ENCODE data around the gene RAPGEF3.

The RAPGEF3 gene

DNA sequence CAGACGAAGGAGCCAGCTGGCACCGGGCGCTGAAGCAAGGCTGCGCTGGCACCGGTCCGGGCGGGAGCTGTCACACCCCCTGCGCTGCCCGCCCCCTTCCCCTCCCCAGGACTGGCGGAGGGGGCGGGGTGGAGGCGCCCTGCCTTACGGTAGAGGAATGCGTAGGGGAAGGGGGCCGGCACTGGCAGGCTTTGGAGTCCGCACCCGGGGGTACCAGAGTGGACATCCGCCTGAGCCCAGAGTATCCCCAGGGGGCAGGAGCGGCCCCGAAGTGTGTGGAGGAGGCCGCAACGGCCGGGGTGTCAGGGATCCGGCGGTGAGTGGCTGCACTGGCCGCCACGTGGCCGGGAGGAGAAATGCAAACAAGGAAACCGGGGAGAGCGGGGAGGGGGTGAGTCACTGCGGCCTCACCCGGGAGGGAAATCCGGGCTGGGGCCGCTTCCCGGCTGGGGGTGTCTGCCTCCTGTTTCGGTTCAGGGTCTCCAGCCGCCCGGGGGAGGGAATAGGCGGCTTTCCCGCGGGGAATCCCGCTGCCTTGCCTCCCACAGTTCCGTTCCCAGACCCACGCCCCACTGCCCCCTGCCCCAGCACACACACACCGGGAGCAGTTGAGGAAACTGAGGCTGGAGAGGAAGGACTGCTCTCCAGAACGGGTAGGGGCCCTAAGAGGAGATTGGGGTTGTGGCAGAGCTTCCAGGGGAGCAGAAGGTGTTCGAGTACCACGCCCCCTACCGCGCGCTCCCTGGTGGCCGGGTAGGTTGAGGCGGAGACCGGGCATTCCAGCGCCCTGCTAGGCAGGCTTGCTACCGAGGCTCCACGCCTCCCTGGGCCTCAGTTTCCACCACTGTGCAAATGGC, at the start of gene RAPGEF3 (continued):
- TF ChIP-seq, protein P1, sequence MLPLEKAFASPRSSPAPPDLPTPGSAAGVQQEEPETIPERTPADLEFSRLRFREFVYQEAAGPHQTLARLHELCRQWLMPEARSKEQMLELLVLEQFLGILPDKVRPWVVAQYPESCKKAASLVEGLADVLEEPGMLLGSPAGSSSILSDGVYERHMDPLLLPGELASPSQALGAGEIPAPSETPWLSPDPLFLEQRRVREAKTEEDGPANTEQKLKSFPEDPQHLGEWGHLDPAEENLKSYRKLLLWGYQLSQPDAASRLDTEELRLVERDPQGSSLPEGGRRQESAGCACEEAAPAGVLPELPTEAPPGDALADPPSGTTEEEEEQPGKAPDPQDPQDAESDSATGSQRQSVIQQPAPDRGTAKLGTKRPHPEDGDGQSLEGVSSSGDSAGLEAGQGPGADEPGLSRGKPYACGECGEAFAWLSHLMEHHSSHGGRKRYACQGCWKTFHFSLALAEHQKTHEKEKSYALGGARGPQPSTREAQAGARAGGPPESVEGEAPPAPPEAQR (tag by site-specific recombination; IDR thresholded peaks at IDR 0.05): no peak
- TF ChIP-seq, protein P2, sequence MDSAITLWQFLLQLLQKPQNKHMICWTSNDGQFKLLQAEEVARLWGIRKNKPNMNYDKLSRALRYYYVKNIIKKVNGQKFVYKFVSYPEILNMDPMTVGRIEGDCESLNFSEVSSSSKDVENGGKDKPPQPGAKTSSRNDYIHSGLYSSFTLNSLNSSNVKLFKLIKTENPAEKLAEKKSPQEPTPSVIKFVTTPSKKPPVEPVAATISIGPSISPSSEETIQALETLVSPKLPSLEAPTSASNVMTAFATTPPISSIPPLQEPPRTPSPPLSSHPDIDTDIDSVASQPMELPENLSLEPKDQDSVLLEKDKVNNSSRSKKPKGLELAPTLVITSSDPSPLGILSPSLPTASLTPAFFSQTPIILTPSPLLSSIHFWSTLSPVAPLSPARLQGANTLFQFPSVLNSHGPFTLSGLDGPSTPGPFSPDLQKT (IDR thresholded peaks at IDR 0.05; ENCODE audit: borderline replicate concordance, low read depth, low read length): no peak
- TF ChIP-seq SETDB1 (IDR thresholded peaks at IDR 0.05; ENCODE audit: insufficient read length, low read length) (no peak), ZNF664 (tag by site-specific recombination; IDR thresholded peaks at IDR 0.05) (no peak), ZNF571 (tag by site-specific recombination; IDR thresholded peaks at IDR 0.05) (no peak), ZNF596 (tag by site-specific recombination; IDR thresholded peaks at IDR 0.05) (no peak), ZNF548 (tag by site-specific recombination; IDR thresholded peaks at IDR 0.05) (no peak), GLI2 (tag by site-specific recombination; IDR thresholded peaks at IDR 0.05; ENCODE audit: borderline replicate concordance, low read depth) (no peak), ZNF830 (tag by site-specific recombination; IDR thresholded peaks at IDR 0.05; ENCODE audit: low read depth) (no peak), ZNF121 (tag by site-specific recombination; IDR thresholded peaks at IDR 0.05) (no peak), ZNF776 (tag by site-specific recombination; IDR thresholded peaks at IDR 0.05; ENCODE audit: borderline replicate concordance) (no peak), ZBTB8A (tag by site-specific recombination; IDR thresholded peaks at IDR 0.05) (no peak; the same call in 1 of the 2 replicates), ZBTB1 (tag by site-specific recombination; IDR thresholded peaks at IDR 0.05) (no peak), SP2 (tag by site-specific recombination; IDR thresholded peaks at IDR 0.05) (peak; percentile 76), ZNF274 (IDR thresholded peaks at IDR 0.05; ENCODE audit: low read length) (no peak), ZNF274 (tag by site-specific recombination; IDR thresholded peaks at IDR 0.05; ENCODE audit: borderline replicate concordance) (no peak), GLIS2 (tag by site-specific recombination; IDR thresholded peaks at IDR 0.05) (peak; percentile 95), ZNF366 (tag by site-specific recombination; conservative IDR thresholded peaks at IDR 0.05) (no peak), MYNN (tag by site-specific recombination; IDR thresholded peaks at IDR 0.05; ENCODE audit: borderline replicate concordance) (no peak), ZNF629 (tag by site-specific recombination; IDR thresholded peaks at IDR 0.05) (peak; percentile 66)
- TF ChIP-seq, protein P3, sequence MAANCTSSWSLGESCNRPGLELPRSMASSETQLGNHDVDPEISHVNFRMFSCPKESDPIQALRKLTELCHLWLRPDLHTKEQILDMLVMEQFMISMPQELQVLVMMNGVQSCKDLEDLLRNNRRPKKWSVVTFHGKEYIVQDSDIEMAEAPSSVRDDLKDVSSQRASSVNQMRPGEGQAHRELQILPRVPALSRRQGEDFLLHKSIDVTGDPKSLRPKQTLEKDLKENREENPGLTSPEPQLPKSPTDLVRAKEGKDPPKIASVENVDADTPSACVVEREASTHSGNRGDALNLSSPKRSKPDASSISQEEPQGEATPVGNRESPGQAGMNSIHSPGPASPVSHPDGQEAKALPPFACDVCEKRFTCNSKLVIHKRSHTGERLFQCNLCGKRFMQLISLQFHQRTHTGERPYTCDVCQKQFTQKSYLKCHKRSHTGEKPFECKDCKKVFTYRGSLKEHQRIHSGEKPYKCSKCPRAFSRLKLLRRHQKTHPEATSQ (tag by site-specific recombination; IDR thresholded peaks at IDR 0.05): no peak
- TF ChIP-seq, protein P4, sequence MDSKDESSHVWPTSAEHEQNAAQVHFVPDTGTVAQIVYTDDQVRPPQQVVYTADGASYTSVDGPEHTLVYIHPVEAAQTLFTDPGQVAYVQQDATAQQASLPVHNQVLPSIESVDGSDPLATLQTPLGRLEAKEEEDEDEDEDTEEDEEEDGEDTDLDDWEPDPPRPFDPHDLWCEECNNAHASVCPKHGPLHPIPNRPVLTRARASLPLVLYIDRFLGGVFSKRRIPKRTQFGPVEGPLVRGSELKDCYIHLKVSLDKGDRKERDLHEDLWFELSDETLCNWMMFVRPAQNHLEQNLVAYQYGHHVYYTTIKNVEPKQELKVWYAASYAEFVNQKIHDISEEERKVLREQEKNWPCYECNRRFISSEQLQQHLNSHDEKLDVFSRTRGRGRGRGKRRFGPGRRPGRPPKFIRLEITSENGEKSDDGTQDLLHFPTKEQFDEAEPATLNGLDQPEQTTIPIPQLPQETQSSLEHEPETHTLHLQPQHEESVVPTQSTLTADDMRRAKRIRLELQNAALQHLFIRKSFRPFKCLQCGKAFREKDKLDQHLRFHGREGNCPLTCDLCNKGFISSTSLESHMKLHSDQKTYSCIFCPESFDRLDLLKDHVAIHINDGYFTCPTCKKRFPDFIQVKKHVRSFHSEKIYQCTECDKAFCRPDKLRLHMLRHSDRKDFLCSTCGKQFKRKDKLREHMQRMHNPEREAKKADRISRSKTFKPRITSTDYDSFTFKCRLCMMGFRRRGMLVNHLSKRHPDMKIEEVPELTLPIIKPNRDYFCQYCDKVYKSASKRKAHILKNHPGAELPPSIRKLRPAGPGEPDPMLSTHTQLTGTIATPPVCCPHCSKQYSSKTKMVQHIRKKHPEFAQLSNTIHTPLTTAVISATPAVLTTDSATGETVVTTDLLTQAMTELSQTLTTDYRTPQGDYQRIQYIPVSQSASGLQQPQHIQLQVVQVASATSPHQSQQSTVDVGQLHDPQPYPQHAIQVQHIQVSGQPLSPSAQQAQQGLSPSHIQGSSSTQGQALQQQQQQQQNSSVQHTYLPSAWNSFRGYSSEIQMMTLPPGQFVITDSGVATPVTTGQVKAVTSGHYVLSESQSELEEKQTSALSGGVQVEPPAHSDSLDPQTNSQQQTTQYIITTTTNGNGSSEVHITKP (tag by site-specific recombination; IDR thresholded peaks at IDR 0.05): 0 out of 2 replicates have a peak, but pooled peaks have one; percentile 14
- TF ChIP-seq, protein P5, sequence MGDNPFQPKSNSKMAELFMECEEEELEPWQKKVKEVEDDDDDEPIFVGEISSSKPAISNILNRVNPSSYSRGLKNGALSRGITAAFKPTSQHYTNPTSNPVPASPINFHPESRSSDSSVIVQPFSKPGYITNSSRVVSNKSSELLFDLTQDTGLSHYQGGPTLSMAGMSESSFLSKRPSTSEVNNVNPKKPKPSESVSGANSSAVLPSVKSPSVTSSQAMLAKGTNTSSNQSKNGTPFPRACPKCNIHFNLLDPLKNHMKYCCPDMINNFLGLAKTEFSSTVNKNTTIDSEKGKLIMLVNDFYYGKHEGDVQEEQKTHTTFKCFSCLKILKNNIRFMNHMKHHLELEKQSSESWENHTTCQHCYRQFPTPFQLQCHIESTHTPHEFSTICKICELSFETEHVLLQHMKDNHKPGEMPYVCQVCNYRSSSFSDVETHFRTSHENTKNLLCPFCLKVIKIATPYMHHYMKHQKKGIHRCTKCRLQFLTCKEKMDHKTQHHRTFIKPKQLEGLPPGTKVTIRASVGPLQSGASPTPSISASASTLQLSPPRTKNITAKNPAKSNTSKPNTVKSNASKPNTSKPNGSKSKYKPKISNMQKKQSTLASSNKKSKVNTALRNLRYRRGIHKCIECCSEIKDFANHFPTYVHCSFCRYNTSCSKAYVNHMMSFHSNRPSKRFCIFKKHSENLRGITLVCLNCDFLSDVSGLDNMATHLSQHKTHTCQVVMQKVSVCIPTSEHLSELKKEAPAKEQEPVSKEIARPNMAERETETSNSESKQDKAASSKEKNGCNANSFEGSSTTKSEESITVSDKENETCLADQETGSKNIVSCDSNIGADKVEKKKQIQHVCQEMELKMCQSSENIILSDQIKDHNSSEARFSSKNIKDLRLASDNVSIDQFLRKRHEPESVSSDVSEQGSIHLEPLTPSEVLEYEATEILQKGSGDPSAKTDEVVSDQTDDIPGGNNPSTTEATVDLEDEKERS (tag by site-specific recombination; IDR thresholded peaks at IDR 0.05): no peak
- TF ChIP-seq, protein P6, sequence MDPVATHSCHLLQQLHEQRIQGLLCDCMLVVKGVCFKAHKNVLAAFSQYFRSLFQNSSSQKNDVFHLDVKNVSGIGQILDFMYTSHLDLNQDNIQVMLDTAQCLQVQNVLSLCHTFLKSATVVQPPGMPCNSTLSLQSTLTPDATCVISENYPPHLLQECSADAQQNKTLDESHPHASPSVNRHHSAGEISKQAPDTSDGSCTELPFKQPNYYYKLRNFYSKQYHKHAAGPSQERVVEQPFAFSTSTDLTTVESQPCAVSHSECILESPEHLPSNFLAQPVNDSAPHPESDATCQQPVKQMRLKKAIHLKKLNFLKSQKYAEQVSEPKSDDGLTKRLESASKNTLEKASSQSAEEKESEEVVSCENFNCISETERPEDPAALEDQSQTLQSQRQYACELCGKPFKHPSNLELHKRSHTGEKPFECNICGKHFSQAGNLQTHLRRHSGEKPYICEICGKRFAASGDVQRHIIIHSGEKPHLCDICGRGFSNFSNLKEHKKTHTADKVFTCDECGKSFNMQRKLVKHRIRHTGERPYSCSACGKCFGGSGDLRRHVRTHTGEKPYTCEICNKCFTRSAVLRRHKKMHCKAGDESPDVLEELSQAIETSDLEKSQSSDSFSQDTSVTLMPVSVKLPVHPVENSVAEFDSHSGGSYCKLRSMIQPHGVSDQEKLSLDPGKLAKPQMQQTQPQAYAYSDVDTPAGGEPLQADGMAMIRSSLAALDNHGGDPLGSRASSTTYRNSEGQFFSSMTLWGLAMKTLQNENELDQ (tag by site-specific recombination; IDR thresholded peaks at IDR 0.05; ENCODE audit: low read depth): no peak
- TF ChIP-seq, protein P7, sequence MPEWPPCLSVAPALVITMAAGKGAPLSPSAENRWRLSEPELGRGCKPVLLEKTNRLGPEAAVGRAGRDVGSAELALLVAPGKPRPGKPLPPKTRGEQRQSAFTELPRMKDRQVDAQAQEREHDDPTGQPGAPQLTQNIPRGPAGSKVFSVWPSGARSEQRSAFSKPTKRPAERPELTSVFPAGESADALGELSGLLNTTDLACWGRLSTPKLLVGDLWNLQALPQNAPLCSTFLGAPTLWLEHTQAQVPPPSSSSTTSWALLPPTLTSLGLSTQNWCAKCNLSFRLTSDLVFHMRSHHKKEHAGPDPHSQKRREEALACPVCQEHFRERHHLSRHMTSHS (tag by site-specific recombination; IDR thresholded peaks at IDR 0.05): no peak
